Measurements from ENCODE around the gene MACROD1. TPM values are rescaled to one million over a fixed set of nuclear protein-coding genes. Genes with fewer than 3 reads are reported as not detected.
A peak's percentile ranks its signal among the peaks of the same experiment; 100 is the strongest.

MACROD1 gene
- total RNA-seq (ENCODE audit: insufficient read depth, low replicate concordance): 8.9 TPM

- DNase-seq (ENCODE audit: low spot score): peak; percentile 65
Observed at GRCh38 chr11:64165842-64166635, at the start of gene MACROD1. MACROD1 (minus strand) TSS chr11:64166113; CDS start chr11:64165994, 119 bp downstream.

- DNase-seq (ENCODE audit: low spot score): no peak
Observed at GRCh38 chr11:64211181-64211872, 45.4 kb upstream of the MACROD1 start.

GRCh38 chr11:64210301-64211020, 44.5 kb upstream of the MACROD1 start:
- no peak for DNase-seq (ENCODE audit: low spot score)

GRCh38 chr11:64209563-64209843, 43.6 kb upstream of the MACROD1 start:
- DNase-seq (ENCODE audit: low spot score): no peak

GRCh38 chr11:64208796-64209562, 43.1 kb upstream of the MACROD1 start:
- no peak for DNase-seq (ENCODE audit: low spot score)

GRCh38 chr11:64208086-64208795, 42.3 kb upstream of the MACROD1 start:
- DNase-seq (ENCODE audit: low spot score): no peak

GRCh38 chr11:64207256-64208085, 41.6 kb upstream of the MACROD1 start:
- DNase-seq (ENCODE audit: low spot score): peak; percentile 39

GRCh38 chr11:64206457-64207255, 40.7 kb upstream of the MACROD1 start, which contains the start of gene FERMT3:
FERMT3 (plus strand) TSS chr11:64206721; CDS start chr11:64207365, 644 bp downstream.
- no peak for DNase-seq (ENCODE audit: low spot score)

- peak; percentile 93 for DNase-seq (ENCODE audit: low spot score)
Observed at GRCh38 chr11:64204464-64204989, 38.6 kb upstream of the MACROD1 start.

- no peak for DNase-seq (ENCODE audit: low spot score)
Observed at GRCh38 chr11:64204080-64204440, 38.1 kb upstream of the MACROD1 start.

- DNase-seq (ENCODE audit: low spot score): no peak
Observed at GRCh38 chr11:64203421-64204079, 37.6 kb upstream of the MACROD1 start.

GRCh38 chr11:64202992-64203391, 37.1 kb upstream of the MACROD1 start:
- no peak for DNase-seq (ENCODE audit: low spot score)

- DNase-seq (ENCODE audit: low spot score): no peak
Observed at GRCh38 chr11:64201543-64201942, 35.6 kb upstream of the MACROD1 start.

- DNase-seq (ENCODE audit: low spot score): no peak
Observed at GRCh38 chr11:64198511-64198910, 32.6 kb upstream of the MACROD1 start.

- no peak for DNase-seq (ENCODE audit: low spot score)
Observed at GRCh38 chr11:64196626-64197025, 30.7 kb upstream of the MACROD1 start.

GRCh38 chr11:64192434-64192833, 26.5 kb upstream of the MACROD1 start:
- no peak for DNase-seq (ENCODE audit: low spot score)

GRCh38 chr11:64186492-64187165, 20.7 kb upstream of the MACROD1 start:
- peak; percentile 43 for DNase-seq (ENCODE audit: low spot score)
